Measurements from ENCODE around the gene FGFR2. TPM values are rescaled to one million over a fixed set of nuclear protein-coding genes. Genes with fewer than 3 reads are reported as not detected.

FGFR2 gene
- total and polyA plus RNA-seq, 12 donors = 19.5 to 79.2 (median 39.3) TPM

GRCh38 chr10:121490871-121491519 lies 107.2 kb downstream of the FGFR2 start:
- DNase-seq = no peak
- intact Hi-C loops (cut with DNase I) = no loop called here
- H3K27me3 ChIP-seq = no peaks in the 10 kb centered on the region
- H3K36me3 ChIP-seq (replicated peaks in 1 of 2) = no peaks in the 10 kb centered on the region
- H3K27ac ChIP-seq = no peak overlapping the region
- no peak overlapping the region for H3K4me3 ChIP-seq
- 71 to 85% (median 82%) methylated on average over 14 to 17 of the region's 17 CpGs for whole genome bisulfite sequencing, 4 donors
- TF ChIP-seq POLR2A (IDR thresholded peaks at IDR 0.05) (no peak), CTCF (IDR thresholded peaks at IDR 0.05) (no peak)
- H3K4me1 ChIP-seq (replicated peaks in 1 of 2) = peaks cover 4 to 15% of the 10 kb centered on the region in 2 donors
- H3K9me3 ChIP-seq (replicated peaks in 1 of 3) = no peaks in the 10 kb centered on the region

- Histone ChIP-seq H3K27me3 (no peaks in the 10 kb centered on the region), H3K27ac (peak overlapping the region in 1 of 5 donors; percentile 51), H3K4me1 (replicated peaks in 1 of 2) (peaks cover 4 to 15% of the 10 kb centered on the region in 2 donors), H3K36me3 (replicated peaks in 1 of 2) (peaks cover 0 to 5% of the 10 kb centered on the region in 2 donors), H3K4me3 (no peak overlapping the region), H3K9me3 (replicated peaks in 1 of 3) (no peaks in the 10 kb centered on the region)
- WGBS, 4 donors = 90 to 95% (median 92%) methylated on average over 12 of the region's 12 CpGs
- DNase-seq = no peak
- intact Hi-C loops (cut with DNase I) = no loop called here
- no peak for TF ChIP-seq POLR2A (IDR thresholded peaks at IDR 0.05)
- TF ChIP-seq CTCF (IDR thresholded peaks at IDR 0.05) = no peak
Observed at GRCh38 chr10:121485436-121486139, 112.7 kb downstream of the FGFR2 start.

GRCh38 chr10:121484816-121485215 lies 113.4 kb downstream of the FGFR2 start:
- H3K27me3 ChIP-seq = no peaks in the 10 kb centered on the region
- H3K36me3 ChIP-seq (replicated peaks in 1 of 2) = peaks cover 0 to 5% of the 10 kb centered on the region in 2 donors
- intact Hi-C loops (cut with DNase I) = no loop called here

More at GRCh38 chr10:121484816-121485215, 113.4 kb downstream of the FGFR2 start:
- Histone ChIP-seq H3K4me3 (no peak overlapping the region), H3K27ac (no peak overlapping the region), H3K4me1 (replicated peaks in 1 of 2) (peaks cover 4 to 15% of the 10 kb centered on the region in 2 donors), H3K9me3 (replicated peaks in 1 of 3) (no peaks in the 10 kb centered on the region)
- no peak for TF ChIP-seq POLR2A (IDR thresholded peaks at IDR 0.05)
- no peak for TF ChIP-seq CTCF (IDR thresholded peaks at IDR 0.05)
- no peak for DNase-seq
- WGBS, 4 donors = 67 to 96% (median 84%) methylated on average over 12 to 13 of the region's 13 CpGs
